GM19023 (cell line): ENCODE data around the gene ASB8.
"Not testable (repeated sequence)": the region's sequence is repeated elsewhere in the genome, so short reads cannot be mapped to it uniquely, and the experiment has no call there.

Experiments
- ATAC-seq: cut with Tn5 transposase; IDR thresholded peaks from one replicate; pipeline ENCODE4 v1.9.1; 2021; ENCODE audit warnings: mild to moderate bottlenecking, moderate library complexity; ENCODE audit not compliant: unreplicated experiment

The ASB8 gene

GRCh38 chr12:48142818-48143674 is 14.3 kb downstream of the ASB8 start:
- no peak for ATAC-seq

- ATAC-seq, result no peak
Measured at GRCh38 chr12:48135027-48135426, 22.3 kb downstream of the ASB8 start.

- no peak for ATAC-seq
Measured at GRCh38 chr12:48132826-48133225, 24.5 kb downstream of the ASB8 start.

- no peak for ATAC-seq
Measured at GRCh38 chr12:48131517-48131916, 25.8 kb downstream of the ASB8 start.

- ATAC-seq, result no peak
Measured at GRCh38 chr12:48129376-48129775, 27.9 kb downstream of the ASB8 start.

- no peak for ATAC-seq
Measured at GRCh38 chr12:48128800-48129199, 28.5 kb downstream of the ASB8 start.

- ATAC-seq, result no peak
Measured at GRCh38 chr12:48126953-48127630, 30.2 kb downstream of the ASB8 start.

- ATAC-seq, result no peak
Measured at GRCh38 chr12:48125985-48126384, 31.3 kb downstream of the ASB8 start.

GRCh38 chr12:48125542-48125941 is 31.8 kb downstream of the ASB8 start:
- not testable (repeated sequence) for ATAC-seq

GRCh38 chr12:48123169-48123568 is 34.1 kb downstream of the ASB8 start:
- ATAC-seq, result no peak

- no peak for ATAC-seq
Measured at GRCh38 chr12:48122065-48122834, 35.1 kb downstream of the ASB8 start.

GRCh38 chr12:48121522-48121921 is 35.8 kb downstream of the ASB8 start:
- ATAC-seq, result no peak

- no peak for ATAC-seq
Measured at GRCh38 chr12:48119834-48120195, 37.5 kb downstream of the ASB8 start.

GRCh38 chr12:48119078-48119833 is 38.1 kb downstream of the ASB8 start, which contains the start of gene PFKM:
TSS of gene PFKM (plus strand) at chr12:48119364. CDS start at chr12:48122775, 3,411 bp downstream.
- peak; percentile 100 for ATAC-seq

GRCh38 chr12:48118284-48118871 is 38.9 kb downstream of the ASB8 start:
- no peak for ATAC-seq

- ATAC-seq, result no peak
Measured at GRCh38 chr12:48115957-48116356, 41.4 kb downstream of the ASB8 start.

- not testable (repeated sequence) for ATAC-seq
Measured at GRCh38 chr12:48111312-48111693, 46.0 kb downstream of the ASB8 start.

- no peak for ATAC-seq
Measured at GRCh38 chr12:48110691-48111311, 46.5 kb downstream of the ASB8 start.

- no peak for ATAC-seq
Measured at GRCh38 chr12:48109424-48109823, 47.9 kb downstream of the ASB8 start.
